ENCODE measurements around the gene PCDH17. TPM values are rescaled to one million over a fixed set of nuclear protein-coding genes. Genes with fewer than 3 reads are reported as not detected.

The PCDH17 gene
- polyA plus RNA-seq, 2 of the 4 experiments (the other 2 are of a cell fraction), result 0.01 to 0.27 TPM

DNA sequence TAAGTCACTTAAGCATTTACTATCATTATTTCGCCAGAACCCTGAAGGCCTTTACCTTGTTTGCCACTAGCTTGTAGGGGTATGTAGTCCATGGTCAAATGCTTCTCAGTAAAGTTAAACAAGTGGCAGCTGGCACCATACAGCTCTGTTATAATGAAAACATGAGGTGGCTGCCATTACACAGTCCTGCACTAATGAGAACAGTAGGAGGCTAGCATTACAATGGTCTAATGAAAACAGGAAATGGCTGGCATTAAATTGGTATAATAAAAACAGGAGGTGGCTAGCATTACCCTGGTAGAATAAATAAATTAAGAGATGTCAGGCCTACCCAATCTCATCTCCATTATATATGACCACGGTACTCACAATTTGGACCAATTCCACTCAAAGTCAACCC lies 107.5 kb downstream of the PCDH17 start:
- FAIRE-seq (no peak), DNase-seq (ENCODE audit: low read depth in 1 of 2, low spot score in 1 of 2) (no peak), ATAC-seq (no peak)
- no peak overlapping the region for H3K4me2 ChIP-seq
- H3K27ac ChIP-seq, result no peak overlapping the region
- 2% methylated on average over 2 of the region's 2 CpGs for WGBS (ENCODE audit: missing lambda C conversion rate)
- no peaks in the 10 kb centered on the region for H3K4me1 ChIP-seq
- CTCF ChIA-PET, result no interaction called here
- H3K4me3 ChIP-seq, result no peak overlapping the region
- H3K9me3 ChIP-seq, result no peaks in the 10 kb centered on the region
- POLR2A ChIA-PET, result no interaction called here
- no peak for TF ChIP-seq CHD2 (IDR thresholded peaks at IDR 0.05; ENCODE audit: low read length, partially characterized antibody)
- no peak for TF ChIP-seq RFX5 (IDR thresholded peaks at IDR 0.05)
- no peak for TF ChIP-seq ESRRA (IDR thresholded peaks at IDR 0.05; ENCODE audit: borderline replicate concordance, low read length)
- TF ChIP-seq FOSL2 (IDR thresholded peaks at IDR 0.05), result no peak
- no peak for TF ChIP-seq FOSL2 (CRISPR knock-in tag; IDR thresholded peaks at IDR 0.05)
- no peak for TF ChIP-seq GATA3 (IDR thresholded peaks at IDR 0.05; ENCODE audit: borderline replicate concordance)
- TF ChIP-seq MAX (IDR thresholded peaks at IDR 0.05), result no peak
- no peak for TF ChIP-seq MAFK (IDR thresholded peaks at IDR 0.05; ENCODE audit: partially characterized antibody)
- TF ChIP-seq ZC3H11A (IDR thresholded peaks at IDR 0.05), result no peak
- TF ChIP-seq HEYL (CRISPR knock-in tag; IDR thresholded peaks at IDR 0.05), result no peak
- no peak for TF ChIP-seq REST (IDR thresholded peaks at IDR 0.05)
- TF ChIP-seq NFE2L2 (conservative IDR thresholded peaks at IDR 0.05; ENCODE audit: low read length), result no peak
- TF ChIP-seq CTCF (IDR thresholded peaks at IDR 0.05), result no peak
- TF ChIP-seq PBX3 (IDR thresholded peaks at IDR 0.05), result no peak
- TF ChIP-seq, protein P1, sequence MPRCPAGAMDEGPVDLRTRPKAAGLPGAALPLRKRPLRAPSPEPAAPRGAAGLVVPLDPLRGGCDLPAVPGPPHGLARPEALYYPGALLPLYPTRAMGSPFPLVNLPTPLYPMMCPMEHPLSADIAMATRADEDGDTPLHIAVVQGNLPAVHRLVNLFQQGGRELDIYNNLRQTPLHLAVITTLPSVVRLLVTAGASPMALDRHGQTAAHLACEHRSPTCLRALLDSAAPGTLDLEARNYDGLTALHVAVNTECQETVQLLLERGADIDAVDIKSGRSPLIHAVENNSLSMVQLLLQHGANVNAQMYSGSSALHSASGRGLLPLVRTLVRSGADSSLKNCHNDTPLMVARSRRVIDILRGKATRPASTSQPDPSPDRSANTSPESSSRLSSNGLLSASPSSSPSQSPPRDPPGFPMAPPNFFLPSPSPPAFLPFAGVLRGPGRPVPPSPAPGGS (IDR thresholded peaks at IDR 0.05), result no peak
- no peak for TF ChIP-seq SMC3 (IDR thresholded peaks at IDR 0.05)

GRCh38 chr13:57739543-57740190 lies 108.1 kb downstream of the PCDH17 start:
- FAIRE-seq, result no peak
- ATAC-seq, result no peak

More at GRCh38 chr13:57739543-57740190, 108.1 kb downstream of the PCDH17 start:
- ChIA-PET POLR2A (no interaction called here), CTCF (no interaction called here)
- Histone ChIP-seq H3K4me2 (no peak overlapping the region), H3K9me3 (no peaks in the 10 kb centered on the region), H3K4me3 (no peak overlapping the region), H3K4me1 (no peaks in the 10 kb centered on the region), H3K27ac (no peak overlapping the region)
- 19% methylated on average over 4 of the region's 4 CpGs for WGBS (ENCODE audit: missing lambda C conversion rate)
- no peak for TF ChIP-seq HEYL (CRISPR knock-in tag; IDR thresholded peaks at IDR 0.05)
- no peak for TF ChIP-seq HOXA7 (CRISPR knock-in tag; IDR thresholded peaks at IDR 0.05)
- no peak for TF ChIP-seq NR3C1 (IDR thresholded peaks at IDR 0.05)
- DNase-seq (ENCODE audit: low read depth in 1 of 2, low spot score in 1 of 2), result no peak

Data from A549 (cell line).